HG02798 (cell line): Measurements from ENCODE around the gene NEXN.
"Not testable (repeated sequence)": the region's sequence is repeated elsewhere in the genome, so short reads cannot be mapped to it uniquely, and the experiment has no call there.

Experiments used
- ATAC-seq: cut with Tn5 transposase; IDR thresholded peaks from one replicate; pipeline ENCODE4 v1.9.1; 2021; ENCODE audit warnings: mild to moderate bottlenecking; ENCODE audit not compliant: unreplicated experiment, poor library complexity

The NEXN gene

GRCh38 chr1:77955709-77956108, 67.3 kb downstream of the NEXN start:
- ATAC-seq, result no peak

- no peak for ATAC-seq
These were observed 68.0 kb downstream of the NEXN start for GRCh38 chr1:77956464-77956863.

GRCh38 chr1:77958391-77958790, 70.0 kb downstream of the NEXN start:
- no peak for ATAC-seq

- no peak for ATAC-seq
These were observed 70.4 kb downstream of the NEXN start for GRCh38 chr1:77958850-77959249.

- ATAC-seq, result no peak
These were observed 73.0 kb downstream of the NEXN start for GRCh38 chr1:77961392-77961791.

- no peak for ATAC-seq
These were observed 77.9 kb downstream of the NEXN start for GRCh38 chr1:77966291-77966690.

GRCh38 chr1:77970192-77970591, 81.8 kb downstream of the NEXN start:
- ATAC-seq, result no peak

- no peak for ATAC-seq
These were observed 83.7 kb downstream of the NEXN start for GRCh38 chr1:77972080-77972479.

GRCh38 chr1:77975386-77975785, 87.0 kb downstream of the NEXN start:
- no peak for ATAC-seq

- ATAC-seq, result no peak
These were observed 87.5 kb downstream of the NEXN start for GRCh38 chr1:77975907-77976306.

GRCh38 chr1:77976433-77977076, 88.1 kb downstream of the NEXN start:
- no peak for ATAC-seq

- ATAC-seq, result no peak
These were observed 89.5 kb downstream of the NEXN start for GRCh38 chr1:77977989-77978292.

- peak; percentile 76 for ATAC-seq
These were observed 90.0 kb downstream of the NEXN start for GRCh38 chr1:77978293-77978968.

GRCh38 chr1:77978969-77979876, 90.8 kb downstream of the NEXN start, which contains the start of gene FUBP1:
TSS of gene FUBP1 (minus strand) at chr1:77979072. CDS start at chr1:77979004, 68 bp downstream.
- ATAC-seq, result peak; percentile 81

- not testable (repeated sequence) for ATAC-seq
These were observed 95.0 kb downstream of the NEXN start for GRCh38 chr1:77983352-77983996.

- ATAC-seq, result no peak
These were observed 95.6 kb downstream of the NEXN start for GRCh38 chr1:77983997-77984355.

- ATAC-seq, result no peak
These were observed 96.2 kb downstream of the NEXN start for GRCh38 chr1:77984629-77985028.

- ATAC-seq, result peak; percentile 19
These were observed 98.4 kb downstream of the NEXN start for GRCh38 chr1:77986810-77987209.

- ATAC-seq, result no peak
These were observed 99.5 kb downstream of the NEXN start for GRCh38 chr1:77987919-77988318.

- no peak for ATAC-seq
These were observed 101.3 kb downstream of the NEXN start for GRCh38 chr1:77989744-77990143.
